GM13976 (cell line): Measurements from ENCODE around the gene ST3GAL3.

Experiments
- DNase-seq: peaks from one replicate; pipeline ENCODE4 v3.0.0; 2012; ENCODE audit warnings: low spot score
- CTCF ChIP-seq: IDR thresholded peaks from 2 replicates; pipeline ENCODE4 v1.5.1; 2012; ENCODE audit warnings: borderline replicate concordance, mild to moderate bottlenecking; ENCODE audit not compliant: insufficient read depth; ENCODE audit errors: extremely low read depth, missing control alignments, control extremely low read depth
- in situ Hi-C: fragments of 300-500 bp; cut with MboI; formaldehyde crosslinking; loops from one replicate; pipeline ENCODE4 v1.12.0; 2022; ENCODE audit warnings: low sequenced_read_pairs, mixed read lengths, inconsistent platforms; ENCODE audit not compliant: unreplicated experiment

Gene ST3GAL3

GRCh38 chr1:43976045-43976444 lies 268.7 kb downstream of the ST3GAL3 start:
- in situ Hi-C loops: no loop called here
- TF ChIP-seq CTCF: no peak

GRCh38 chr1:43976890-43977289 lies 269.6 kb downstream of the ST3GAL3 start:
- DNase-seq: no peak
- in situ Hi-C loops: no loop called here
- no peak for TF ChIP-seq CTCF

More at GRCh38 chr1:43976045-43976444, 268.7 kb downstream of the ST3GAL3 start:
- DNase-seq: no peak

- in situ Hi-C loops: no loop called here
- DNase-seq: no peak
Measured at GRCh38 chr1:43977376-43978263, 270.3 kb downstream of the ST3GAL3 start.

GRCh38 chr1:43978264-43978550 lies 270.9 kb downstream of the ST3GAL3 start:
- no peak for DNase-seq
- in situ Hi-C loops: no loop called here
- TF ChIP-seq CTCF: no peak

More at GRCh38 chr1:43977376-43978263, 270.3 kb downstream of the ST3GAL3 start:
- no peak for TF ChIP-seq CTCF

- TF ChIP-seq CTCF: no peak
Measured at GRCh38 chr1:43978551-43979260, 271.4 kb downstream of the ST3GAL3 start, which contains the start of gene B4GALT2. B4GALT2 (plus strand) TSS chr1:43979210; CDS start chr1:43981161, 1,951 bp downstream.

GRCh38 chr1:43979261-43979527 lies 271.9 kb downstream of the ST3GAL3 start:
- DNase-seq: peak; percentile 48
- no peak for TF ChIP-seq CTCF
- in situ Hi-C loops: no loop called here

More at GRCh38 chr1:43978551-43979260, 271.4 kb downstream of the ST3GAL3 start, which contains the start of gene B4GALT2:
- DNase-seq: peak; percentile 87
- in situ Hi-C loops: no loop called here
